A673 (cell line): ENCODE data around the gene AOX1.

ENCODE experiments used
- CTCF ChIP-seq: fragments of 300-800, 200-600 bp; sonication (generic); conservative IDR thresholded peaks from 2 replicates; pipeline ENCODE4 v1.5.1; 2017; ENCODE audit warnings: low read depth, mild to moderate bottlenecking, antibody characterized with exemption, low read length, moderate library complexity, mixed read lengths
- EZH2 ChIP-seq: fragments of 200-600 bp; sonication (generic); IDR thresholded peaks from 2 replicates; pipeline ENCODE4 v1.6.1; 2017; ENCODE audit warnings: borderline replicate concordance, low read depth, mild to moderate bottlenecking, mixed read lengths, antibody characterized with exemption, low read length; ENCODE audit not compliant: poor library complexity, severe bottlenecking

- TF ChIP-seq EZH2 (no peak), CTCF (no peak)
Measured at GRCh38 chr2:200585340-200585729, 479 bp upstream of the AOX1 start.
